GM12878 (cell line): Measurements from ENCODE around the gene FURIN. TPM values are rescaled to one million over a fixed set of nuclear protein-coding genes. Genes with fewer than 3 reads are reported as not detected.
"Not testable (repeated sequence)": the region's sequence is repeated elsewhere in the genome, so short reads cannot be mapped to it uniquely, and the experiment has no call there.

ENCODE experiments used
- ATAC-seq: fragments of 200-7000 bp; cut with Tn5 transposase; 3 replicates; pipeline ENCODE4 v1.9.1; 2020; ENCODE audit warnings: mild to moderate bottlenecking, moderate library complexity
- BruUV-seq: library from RNA; stranded (reverse); fragments of 400-500 nt; replicated peaks from 2 replicates; lab custom pipeline; 2021; lab: Mats Ljungman, UMichigan
- CTCF ChIA-PET: fragments of 300-600 bp; sonication (Branson Sonifier 250); formaldehyde crosslinking; extraction: SDS; loops from one replicate; lab custom pipeline; 2021; ENCODE audit warnings: inconsistent platforms; lab: Yijun Ruan, JAX
- POLR2A ChIA-PET: fragments of 350-600 bp; formaldehyde crosslinking; extraction: SDS; loops from one replicate; lab custom pipeline; 2021; ENCODE audit warnings: inconsistent platforms; lab: Charles Lee
- RAD21 ChIA-PET: fragments of 300-600 bp; sonication (Branson Sonifier 250); formaldehyde crosslinking; loops from one replicate; lab custom pipeline; 2023; ENCODE audit warnings: antibody characterized with exemption; ENCODE audit not compliant: unreplicated experiment; lab: Charles Lee
- SMC1A ChIA-PET: fragments of 300-600 bp; sonication (Branson Sonifier 250); formaldehyde crosslinking; loops from one replicate; lab custom pipeline; 2023; ENCODE audit not compliant: unreplicated experiment, uncharacterized antibody; lab: Charles Lee
- DNase-seq: peaks from one replicate; pipeline ENCODE4 v3.0.0-alpha.2; 2011; ENCODE audit warnings: low read depth, low spot score
- FAIRE-seq: peaks from 3 replicates; lab custom pipeline; 2011; peaks lifted over from hg19 to GRCh38; lab: Jason Lieb, UNC
- H2AFZ ChIP-seq: 2 replicates; pipeline ENCODE4 v1.6.0; 2011; ENCODE audit warnings: low read depth, low read length, control low read depth; ENCODE audit not compliant: control insufficient read depth
- H3K27ac ChIP-seq: 2 replicates; pipeline ENCODE4 v1.5.1; 2011; ENCODE audit warnings: control low read depth; ENCODE audit not compliant: control insufficient read depth, insufficient read depth
- H3K27me3 ChIP-seq, 2 experiments: replicated peaks in 1 of 2; 2 replicates each; pipeline versions ENCODE4 v1.6.0 to v1.6.1; 2011; ENCODE audit warnings: low read length in 1 of 2; ENCODE audit not compliant: control insufficient read depth in 2 of 2, insufficient read depth in 2 of 2
- H3K36me3 ChIP-seq, 2 experiments: 2 replicates each; pipeline ENCODE4 v1.5.1; 2011; ENCODE audit warnings: low read length in 1 of 2; ENCODE audit not compliant: control insufficient read depth in 2 of 2, insufficient read depth in 2 of 2
- H3K4me1 ChIP-seq: 2 replicates; pipeline ENCODE4 v1.6.1; 2011; ENCODE audit warnings: mild to moderate bottlenecking, low read length, moderate library complexity, mixed read lengths; ENCODE audit not compliant: control insufficient read depth, insufficient read depth
- H3K4me2 ChIP-seq: 2 replicates; pipeline ENCODE4 v1.6.0; 2011; ENCODE audit warnings: control low read depth; ENCODE audit not compliant: control insufficient read depth, insufficient read depth
- H3K4me3 ChIP-seq: fragments of 200-600 bp; sonication (generic); 2 replicates; pipeline ENCODE4 v1.5.1; 2016
- H3K79me2 ChIP-seq: 2 replicates; pipeline ENCODE4 v1.6.0; 2011; ENCODE audit warnings: low read length; ENCODE audit not compliant: control insufficient read depth, insufficient read depth
- H3K9ac ChIP-seq: 2 replicates; pipeline ENCODE4 v1.8.0; 2011; ENCODE audit warnings: low read length, control low read depth, mixed read lengths; ENCODE audit not compliant: control insufficient read depth, insufficient read depth
- H3K9me3 ChIP-seq: replicated peaks from 3 replicates; pipeline ENCODE4 v1.5.1; 2011; ENCODE audit warnings: mild to moderate bottlenecking, low read length; ENCODE audit not compliant: control insufficient read depth, insufficient read depth
- H4K20me1 ChIP-seq: 2 replicates; pipeline ENCODE4 v1.6.0; 2011; ENCODE audit not compliant: control insufficient read depth, insufficient read depth
- KAT2A ChIP-seq: conservative IDR thresholded peaks from 2 replicates; pipeline ENCODE4 v1.6.1; 2011; ENCODE audit warnings: low read depth, low read length; ENCODE audit not compliant: control insufficient read depth
- WGBS: methylation state at CpG from one replicate; pipeline ENCODE4 v1.1.6; 2016; ENCODE audit warnings: low lambda C conversion rate; ENCODE audit not compliant: insufficient replicate concordance, insufficient coverage; ENCODE audit errors: missing lambda C conversion rate; 5-methylcytosine and 5-hydroxymethylcytosine counted together
- in situ Hi-C: fragments of 300-500 bp; cut with MboI; formaldehyde crosslinking; loops from 9 replicates; pipeline ENCODE4 v1.14.3; 2018; ENCODE audit warnings: mixed read lengths
- intact Hi-C: fragments of 100-400 bp; cut with micrococcal nuclease; formaldehyde crosslinking; loops from one replicate; pipeline ENCODE4 v1.14.2; 2022; ENCODE audit not compliant: unreplicated experiment
- polyA plus RNA-seq, 11 experiments: library from polyadenylated mRNA; depleted of rRNA in 4 of 11; unstranded in 6 of 11; stranded (reverse) in 5 of 11; fragments of >200 nt; fragmentation: Nextera tagmentation in 4 of 11; fragmentation: Illumina TruSeq in 1 of 11; extraction: Ambion mirVana in 4 of 11; extraction: Trizol in 1 of 11; gene quantifications; 1 replicate in 1 of 11; 2 replicates in 10 of 11; pipeline versions ENCODE4 v1.2.1 to v1.2.3, GENCODE V29; 2011 to 2016; ENCODE audit warnings: inconsistent platforms in 2 of 11, missing spikeins in 2 of 11, low read depth in 1 of 11
- total RNA-seq, 4 experiments: library from RNA; depleted of rRNA in 3 of 4; stranded (reverse); fragments of >200 nt in 3 of 4; fragmentation: Illumina TruSeq in 1 of 4; extraction: Trizol in 1 of 4; gene quantifications; 2 replicates each; pipeline versions ENCODE4 v1.2.1 to v1.2.3, GENCODE V29; 2013 to 2021
- TF ChIP-seq, protein P1 (sequence below): fragments of 450-650 bp; IDR thresholded peaks from 2 replicates; pipeline ENCODE4 v1.6.1; 2016; ENCODE audit warnings: mild to moderate bottlenecking

The FURIN gene
- total and polyA plus RNA-seq, 10 of the 15 experiments (the other 5 are each of a cell fraction or from before 2014, with no cell fraction given), result 0.47 to 39.9 (median 8.0) TPM

DNA sequence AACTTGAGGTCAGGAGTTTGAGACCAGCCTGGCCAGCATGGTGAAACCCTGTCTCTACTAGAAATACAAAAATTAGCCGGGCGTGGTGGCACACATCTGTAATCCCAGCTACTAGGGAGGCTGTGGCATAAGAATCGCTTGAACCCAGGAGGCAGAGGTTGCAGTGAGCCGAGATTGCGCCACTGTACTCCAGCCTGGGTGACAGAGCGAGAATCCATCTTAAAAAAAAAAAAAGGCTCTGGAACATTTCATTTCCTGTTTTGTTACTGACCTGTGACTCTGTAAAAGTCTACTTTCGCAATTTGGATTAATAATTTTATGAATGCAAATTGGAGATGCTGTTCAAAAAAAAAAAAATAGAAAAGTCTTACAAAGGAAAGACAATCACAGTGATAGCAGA is 59.7 kb downstream of the FURIN start:
- H3K9me3 ChIP-seq, H3K27ac ChIP-seq, H3K4me3 ChIP-seq, intact Hi-C loops, FAIRE-seq, H3K4me2 ChIP-seq, ATAC-seq, in situ Hi-C loops, BruUV-seq, H3K27me3 ChIP-seq, H3K9ac ChIP-seq, H4K20me1 ChIP-seq, H2AFZ ChIP-seq, DNase-seq, H3K36me3 ChIP-seq: not testable (repeated sequence)
- peaks cover 35% of the 10 kb centered on the region for H3K4me1 ChIP-seq
- RAD21 ChIA-PET, result interaction anchor here (0.9 to 5.3 kb wide), 2 partner anchors 32 to 98 kb away, joined by 3 to 58 read pairs; no protein-coding TSS in a partner anchor
- POLR2A ChIA-PET, result interaction anchor here (0.7 kb wide), 2 partner anchors 94 to 458 kb away, joined by 3 to 4 read pairs; partner anchors contain the start of gene VPS33B
- SMC1A ChIA-PET, result interaction anchor here (0.9 to 9.2 kb wide), 3 partner anchors 28 to 138 kb away, joined by 3 to 225 read pairs (median 3); partner anchors contain the start of gene MAN2A2
- 98% methylated on average over 7 of the region's 7 CpGs for WGBS
- CTCF ChIA-PET, result interaction anchor here (7.6 to 18.1 kb wide), 2 partner anchors 28 to 43 kb away, joined by 104 to 480 read pairs; partner anchors contain the start of genes FES and MAN2A2
- H3K79me2 ChIP-seq, result peaks cover 18% of the 10 kb centered on the region

- TF ChIP-seq, protein P1, sequence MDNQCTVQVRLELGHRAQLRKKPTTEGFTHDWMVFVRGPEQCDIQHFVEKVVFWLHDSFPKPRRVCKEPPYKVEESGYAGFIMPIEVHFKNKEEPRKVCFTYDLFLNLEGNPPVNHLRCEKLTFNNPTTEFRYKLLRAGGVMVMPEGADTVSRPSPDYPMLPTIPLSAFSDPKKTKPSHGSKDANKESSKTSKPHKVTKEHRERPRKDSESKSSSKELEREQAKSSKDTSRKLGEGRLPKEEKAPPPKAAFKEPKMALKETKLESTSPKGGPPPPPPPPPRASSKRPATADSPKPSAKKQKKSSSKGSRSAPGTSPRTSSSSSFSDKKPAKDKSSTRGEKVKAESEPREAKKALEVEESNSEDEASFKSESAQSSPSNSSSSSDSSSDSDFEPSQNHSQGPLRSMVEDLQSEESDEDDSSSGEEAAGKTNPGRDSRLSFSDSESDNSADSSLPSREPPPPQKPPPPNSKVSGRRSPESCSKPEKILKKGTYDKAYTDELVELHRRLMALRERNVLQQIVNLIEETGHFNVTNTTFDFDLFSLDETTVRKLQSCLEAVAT, result peak; percentile 94
- TF ChIP-seq KAT2A, result no peak
- Histone ChIP-seq H3K4me2 (peak overlapping the region; percentile 87), H3K4me3 (peak overlapping the region; percentile 90), H3K4me1 (peaks cover 28% of the 10 kb centered on the region), H3K79me2 (peaks cover 18% of the 10 kb centered on the region), H4K20me1 (no peaks in the 10 kb centered on the region), H3K27ac (peak overlapping the region; percentile 85), H2AFZ (peak overlapping the region; percentile 78), H3K36me3 (no peaks in the 10 kb centered on the region), H3K9ac (peak overlapping the region; percentile 93), H3K9me3 (no peaks in the 10 kb centered on the region), H3K27me3 (no peaks in the 10 kb centered on the region)
- FAIRE-seq (no peak), ATAC-seq (no peak), DNase-seq (no peak)
- POLR2A ChIA-PET, result interaction anchor here (0.5 to 7.0 kb wide), 7 partner anchors 15 to 260 kb away, joined by 3 to 113 read pairs (median 7); partner anchors contain the start of gene MAN2A2
- RAD21 ChIA-PET, result interaction anchor here (0.9 to 7.2 kb wide), 6 partner anchors 8 to 280 kb away, joined by 4 to 193 read pairs (median 50); partner anchors contain the start of genes FES and MAN2A2
- CTCF ChIA-PET, result interaction anchor here (0.6 to 18.1 kb wide), 9 partner anchors 6 to 627 kb away, joined by 3 to 480 read pairs (median 4); partner anchors contain the start of genes FES and MAN2A2
- 46% methylated on average over 21 of the region's 21 CpGs for WGBS
- SMC1A ChIA-PET, result interaction anchor here (0.6 to 9.2 kb wide), 6 partner anchors 26 to 233 kb away, joined by 3 to 225 read pairs (median 4); partner anchors contain the start of gene MAN2A2
- BruUV-seq, result TSS peak; percentile 87
- in situ Hi-C loops, result no loop called here
- intact Hi-C loops, result loop anchor here (5.0 to 10.0 kb wide), 4 partner anchors 75 to 287 kb away; partner anchors contain the start of gene BLM
Observed at GRCh38 chr15:90929246-90930019, 61.0 kb downstream of the FURIN start.
